GM12891 (cell line): Measurements from ENCODE around the gene MBLAC2.

Experiments used
- POLR2A ChIP-seq: IDR thresholded peaks from 2 replicates; pipeline ENCODE4 v1.6.1; 2011; ENCODE audit warnings: low read depth, low read length, control low read depth
- POLR2AphosphoS5 ChIP-seq: IDR thresholded peaks from 2 replicates; pipeline ENCODE4 v1.6.1; 2011; ENCODE audit warnings: low read depth, low read length, control low read depth
- SPI1 ChIP-seq: IDR thresholded peaks from 2 replicates; pipeline ENCODE4 v1.6.1; 2011; ENCODE audit warnings: low read depth, low read length, control low read depth
- TAF1 ChIP-seq: IDR thresholded peaks from 2 replicates; pipeline ENCODE4 v1.6.1; 2011; ENCODE audit warnings: low read depth, low read length, control low read depth

DNA sequence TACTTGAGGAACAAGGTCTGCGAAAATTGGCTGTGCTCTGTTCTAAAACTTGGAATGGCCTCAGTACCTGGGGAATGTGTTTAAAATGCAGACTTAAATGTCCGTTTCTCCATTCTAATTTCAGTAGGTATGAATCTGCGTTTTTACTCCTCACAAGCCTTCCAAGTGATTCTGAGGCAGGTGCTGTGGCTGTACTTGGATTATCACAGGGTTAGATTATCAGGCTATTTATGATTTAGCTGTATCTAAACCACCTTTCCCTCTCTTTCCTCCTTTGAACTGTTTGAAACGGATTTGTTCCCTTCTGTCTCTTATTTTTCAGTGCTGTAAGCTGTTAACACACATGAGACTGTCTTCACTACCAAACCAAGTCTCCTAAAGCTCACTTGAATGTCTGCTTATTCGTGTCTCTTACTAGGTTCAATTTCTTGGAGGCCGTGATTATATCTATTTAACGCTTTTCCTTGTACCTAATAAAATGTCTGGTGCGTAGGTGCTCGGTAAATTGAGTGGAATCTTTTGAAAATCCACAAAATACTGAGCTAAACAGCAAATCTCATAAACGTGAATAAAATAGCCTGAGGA is 64.3 kb downstream of the MBLAC2 start:
- TF ChIP-seq POLR2AphosphoS5, result no peak
- TF ChIP-seq POLR2A, result no peak
- TF ChIP-seq TAF1, result no peak
- no peak for TF ChIP-seq SPI1
